Measurements from ENCODE around the gene CDH4. TPM values are rescaled to one million over a fixed set of nuclear protein-coding genes. Genes with fewer than 3 reads are reported as not detected.

CDH4 gene
- total RNA-seq, 1 experiment from 2014 or later, result 5.3 TPM

DNA sequence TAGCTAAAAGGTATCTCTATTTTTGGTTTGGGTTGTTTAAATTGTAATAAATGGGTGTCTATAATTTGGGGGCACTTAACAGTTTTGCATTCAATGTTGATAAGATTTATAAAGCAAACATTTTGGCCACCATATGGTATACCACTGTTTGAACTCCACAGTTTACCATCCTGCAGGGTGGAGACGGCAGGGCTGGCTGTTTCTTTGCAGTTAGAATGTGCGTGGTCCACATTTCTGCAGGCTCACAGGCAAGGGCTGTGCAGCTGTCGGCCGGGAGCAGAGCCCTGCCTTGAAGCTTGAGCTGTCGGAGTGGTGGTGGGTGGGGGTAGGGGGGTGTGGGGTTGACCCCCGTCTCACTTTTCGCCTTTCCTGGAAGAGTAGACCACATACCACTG lies 135.9 kb downstream of the CDH4 start:
- no peak overlapping the region for H3K4me3 Mint-ChIP-seq
- POLR2A ChIA-PET, result no interaction called here

GRCh38 chr20:61389077-61389476 lies 137.0 kb downstream of the CDH4 start:
- ATAC-seq (no peak), DNase-seq (ENCODE audit: low spot score) (no peak)
- TF ChIP-seq NFE2L1 (CRISPR knock-in tag; IDR thresholded peaks at IDR 0.05), result no peak
- no peak for TF ChIP-seq ZNF281 (CRISPR knock-in tag; IDR thresholded peaks at IDR 0.05)
- no peak for TF ChIP-seq ZNF138 (CRISPR knock-in tag; conservative IDR thresholded peaks at IDR 0.05)
- TF ChIP-seq ARID4B (CRISPR knock-in tag; IDR thresholded peaks at IDR 0.05; ENCODE audit: borderline replicate concordance), result no peak
- no peak for TF ChIP-seq ZNF396 (CRISPR knock-in tag; IDR thresholded peaks at IDR 0.05; ENCODE audit: borderline replicate concordance)
- Mint-ChIP-seq H3K4me1 (peaks cover 41% of the 10 kb centered on the region), H3K9me3 (peaks cover 13% of the 10 kb centered on the region), H3K27ac (no peak overlapping the region; the same call in 1 of the 2 replicates), H3K36me3 (peaks cover 9% of the 10 kb centered on the region), H3K27me3 (ENCODE audit: low read depth) (peaks cover 33% of the 10 kb centered on the region), H3K4me3 (no peak overlapping the region)
- CTCF ChIA-PET, result interaction anchor here (0.6 kb wide), 1 partner anchor 451 kb away, joined by 3 read pairs; no protein-coding TSS in a partner anchor
- POLR2A ChIA-PET, result no interaction called here

More for the DNA sequence above, 135.9 kb downstream of the CDH4 start:
- DNase-seq (ENCODE audit: low spot score), result no peak
- Mint-ChIP-seq H3K4me1 (peaks cover 39% of the 10 kb centered on the region), H3K9me3 (peaks cover 16% of the 10 kb centered on the region), H3K27ac (no peak overlapping the region), H3K27me3 (ENCODE audit: low read depth) (peaks cover 35% of the 10 kb centered on the region), H3K36me3 (peaks cover 13% of the 10 kb centered on the region)
- TF ChIP-seq TCF7 (CRISPR knock-in tag; IDR thresholded peaks at IDR 0.05; ENCODE audit: low read depth) (no peak), E2F5 (CRISPR knock-in tag; IDR thresholded peaks at IDR 0.05) (no peak), ETV6 (CRISPR knock-in tag; IDR thresholded peaks at IDR 0.05) (no peak), ZNF138 (CRISPR knock-in tag; conservative IDR thresholded peaks at IDR 0.05) (no peak), NFE2L1 (CRISPR knock-in tag; IDR thresholded peaks at IDR 0.05) (no peak), ZNF532 (CRISPR knock-in tag; IDR thresholded peaks at IDR 0.05; ENCODE audit: borderline replicate concordance) (no peak), ESRRA (CRISPR knock-in tag; IDR thresholded peaks at IDR 0.05; ENCODE audit: borderline replicate concordance) (no peak), ZNF232 (CRISPR knock-in tag; IDR thresholded peaks at IDR 0.05) (no peak), FOXP1 (CRISPR knock-in tag; IDR thresholded peaks at IDR 0.05; ENCODE audit: borderline replicate concordance) (no peak), GABPB1 (CRISPR knock-in tag; IDR thresholded peaks at IDR 0.05) (no peak), NR1H2 (CRISPR knock-in tag; IDR thresholded peaks at IDR 0.05) (no peak), ZNF121 (CRISPR knock-in tag; IDR thresholded peaks at IDR 0.05) (no peak)
- TF ChIP-seq, protein P1, sequence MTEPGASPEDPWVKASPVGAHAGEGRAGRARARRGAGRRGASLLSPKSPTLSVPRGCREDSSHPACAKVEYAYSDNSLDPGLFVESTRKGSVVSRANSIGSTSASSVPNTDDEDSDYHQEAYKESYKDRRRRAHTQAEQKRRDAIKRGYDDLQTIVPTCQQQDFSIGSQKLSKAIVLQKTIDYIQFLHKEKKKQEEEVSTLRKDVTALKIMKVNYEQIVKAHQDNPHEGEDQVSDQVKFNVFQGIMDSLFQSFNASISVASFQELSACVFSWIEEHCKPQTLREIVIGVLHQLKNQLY (CRISPR knock-in tag; IDR thresholded peaks at IDR 0.05), result no peak
- TF ChIP-seq, protein P2, sequence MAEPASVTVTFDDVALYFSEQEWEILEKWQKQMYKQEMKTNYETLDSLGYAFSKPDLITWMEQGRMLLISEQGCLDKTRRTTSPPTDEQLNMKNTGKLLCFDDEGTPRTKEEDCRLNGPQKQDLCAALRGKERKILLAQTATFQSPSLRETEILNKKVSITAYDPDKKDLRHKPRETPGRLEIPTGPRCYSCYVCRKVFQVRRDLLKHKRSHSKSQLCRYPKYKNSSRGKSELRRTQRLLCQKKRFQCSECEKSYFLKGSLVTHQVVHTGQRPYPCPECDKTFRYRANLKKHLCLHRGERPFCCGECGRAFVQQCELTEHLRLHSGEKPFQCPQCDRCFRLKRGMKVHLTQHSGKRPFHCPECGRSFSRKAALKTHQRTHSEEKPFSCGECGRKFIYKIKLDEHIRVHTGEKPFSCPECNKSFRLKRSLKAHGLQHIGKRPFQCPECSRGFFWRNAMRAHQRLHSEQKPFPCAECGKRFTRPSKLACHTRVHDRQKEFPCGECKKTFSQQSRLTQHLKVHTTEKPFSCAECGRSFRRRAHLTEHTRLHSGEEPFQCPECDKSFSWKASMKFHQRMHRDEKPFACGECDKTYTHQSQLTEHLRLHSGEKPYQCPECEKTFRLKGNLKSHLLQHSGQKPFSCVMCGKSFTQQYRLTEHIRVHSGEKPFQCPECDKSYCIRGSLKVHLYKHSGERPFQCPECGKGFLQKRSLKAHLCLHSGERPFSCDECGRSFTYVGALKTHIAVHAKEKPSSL (CRISPR knock-in tag; conservative IDR thresholded peaks at IDR 0.05), result no peak
- ATAC-seq, result peak; percentile 60
- CTCF ChIA-PET, result no interaction called here
